Measurements from ENCODE around the gene GTF2F2.

Gene GTF2F2

DNA sequence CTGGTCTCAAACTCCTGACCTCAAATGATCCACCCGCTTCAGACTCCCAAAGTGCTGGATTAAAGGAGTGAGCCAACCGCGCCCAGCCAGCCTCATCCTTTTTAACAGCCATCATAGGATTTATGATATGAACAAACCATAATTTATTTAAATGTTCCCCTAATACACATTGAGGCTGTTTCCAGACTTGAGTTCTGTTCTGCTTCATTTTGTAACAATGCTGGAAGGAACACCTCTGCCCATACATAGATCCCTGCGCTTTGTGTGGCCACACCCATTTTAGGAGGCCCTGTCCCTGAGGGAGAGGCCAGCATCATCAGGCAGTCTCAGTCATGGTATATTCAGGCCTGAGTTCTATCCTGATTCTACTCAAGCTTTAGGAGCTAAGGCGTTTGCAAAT lies 184.8 kb downstream of the GTF2F2 start:
- no peak for DNase-seq

DNA sequence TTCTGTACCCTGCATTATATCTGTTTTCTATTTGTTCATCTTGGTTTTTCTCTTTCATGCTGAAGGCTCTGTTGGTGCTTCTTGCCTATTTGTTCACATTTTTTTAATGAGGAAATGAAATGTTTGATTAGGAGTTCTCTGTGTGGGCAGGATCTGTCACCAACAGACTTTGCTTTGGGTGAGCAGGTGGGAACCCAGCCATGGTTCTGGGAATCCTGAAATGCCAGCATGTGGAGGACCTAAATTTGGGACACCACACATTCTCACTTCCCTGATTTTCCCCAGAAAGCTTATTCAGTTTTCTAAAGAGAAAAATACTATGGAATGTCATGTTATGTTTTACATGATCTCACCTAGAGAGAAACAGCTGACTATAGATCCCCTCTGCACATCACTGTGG lies 186.7 kb downstream of the GTF2F2 start:
- DNase-seq, result no peak

GRCh38 chr13:45310341-45311131 lies 190.2 kb downstream of the GTF2F2 start:
- DNase-seq, result no peak

- DNase-seq, result no peak
These were observed 194.5 kb downstream of the GTF2F2 start for GRCh38 chr13:45314822-45315221.

- no peak for DNase-seq
These were observed 195.3 kb downstream of the GTF2F2 start for GRCh38 chr13:45315520-45316167.

DNA sequence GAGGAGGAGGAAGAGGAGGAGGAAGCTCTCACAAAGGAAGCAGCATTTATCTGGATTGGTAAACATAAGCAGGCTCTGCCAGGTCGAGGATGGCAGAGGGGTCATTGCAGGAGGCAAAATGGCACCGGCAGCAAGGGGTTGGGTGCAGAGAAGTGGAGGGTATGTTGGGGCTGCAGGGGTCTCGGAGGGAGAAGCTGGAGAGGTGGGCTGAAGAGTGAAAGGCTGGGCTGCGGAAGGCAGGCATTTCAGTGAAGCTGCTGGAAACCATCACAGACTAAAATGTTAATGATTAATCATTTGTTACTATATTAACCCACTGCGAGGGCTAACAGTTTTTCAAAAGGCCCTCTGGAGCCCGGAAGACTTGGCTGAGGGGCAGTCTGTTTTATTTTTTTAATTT lies 196.0 kb downstream of the GTF2F2 start:
- DNase-seq, result no peak

GRCh38 chr13:45316996-45317395 lies 196.7 kb downstream of the GTF2F2 start:
- DNase-seq, result no peak

- DNase-seq, result no peak
These were observed 200.7 kb downstream of the GTF2F2 start for GRCh38 chr13:45320876-45321629.

- no peak for DNase-seq
These were observed 205.5 kb downstream of the GTF2F2 start for GRCh38 chr13:45325806-45326205.

- DNase-seq, result no peak
These were observed 207.1 kb downstream of the GTF2F2 start for GRCh38 chr13:45327253-45327955.

DNA sequence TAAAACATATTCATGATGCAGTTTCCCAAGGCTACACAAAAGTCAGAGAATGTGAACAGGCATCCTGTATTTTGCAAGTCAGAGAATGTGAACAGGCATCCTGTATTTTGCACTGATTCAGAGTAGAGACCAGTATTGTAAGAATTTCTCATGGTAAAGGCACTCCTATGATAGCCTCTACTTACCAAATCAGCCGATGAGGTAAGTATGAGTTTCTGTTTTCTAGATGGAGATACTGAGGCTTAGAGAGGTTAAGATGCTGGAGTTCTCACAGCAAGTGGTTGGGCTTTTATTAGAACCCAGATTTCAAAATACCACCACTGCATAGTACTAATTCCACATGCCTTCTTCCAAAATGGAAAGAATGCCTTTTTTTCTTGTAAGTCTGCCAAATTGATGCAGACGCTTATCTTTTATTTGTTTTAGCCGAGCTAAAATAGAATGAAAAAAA lies 208.4 kb downstream of the GTF2F2 start:
- DNase-seq, result no peak

DNA sequence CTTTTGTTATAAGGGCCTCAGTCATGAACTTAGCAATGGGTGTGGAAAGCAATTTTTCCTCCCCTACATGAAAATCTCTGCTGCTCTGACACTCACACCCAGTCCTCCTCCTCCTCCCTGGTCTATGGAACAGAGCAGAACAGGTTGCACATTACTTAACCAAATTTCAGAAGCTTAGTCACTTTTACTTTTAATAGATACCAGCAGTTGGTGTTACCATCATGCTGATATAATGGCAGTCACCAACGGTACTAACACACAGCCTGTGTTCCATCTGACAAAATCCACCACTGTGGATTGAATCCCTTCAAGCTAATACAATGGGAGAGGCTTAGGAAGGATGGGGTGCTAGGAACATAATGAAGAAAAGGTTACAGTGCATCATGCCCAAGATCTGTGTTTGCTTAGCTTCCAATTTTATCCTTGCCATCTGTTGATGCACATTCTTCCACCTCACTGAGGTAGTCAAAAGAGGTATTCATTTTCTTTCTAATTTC lies 210.9 kb downstream of the GTF2F2 start:
- DNase-seq, result no peak

GRCh38 chr13:45331692-45332035 lies 211.4 kb downstream of the GTF2F2 start:
- DNase-seq, result no peak

DNA sequence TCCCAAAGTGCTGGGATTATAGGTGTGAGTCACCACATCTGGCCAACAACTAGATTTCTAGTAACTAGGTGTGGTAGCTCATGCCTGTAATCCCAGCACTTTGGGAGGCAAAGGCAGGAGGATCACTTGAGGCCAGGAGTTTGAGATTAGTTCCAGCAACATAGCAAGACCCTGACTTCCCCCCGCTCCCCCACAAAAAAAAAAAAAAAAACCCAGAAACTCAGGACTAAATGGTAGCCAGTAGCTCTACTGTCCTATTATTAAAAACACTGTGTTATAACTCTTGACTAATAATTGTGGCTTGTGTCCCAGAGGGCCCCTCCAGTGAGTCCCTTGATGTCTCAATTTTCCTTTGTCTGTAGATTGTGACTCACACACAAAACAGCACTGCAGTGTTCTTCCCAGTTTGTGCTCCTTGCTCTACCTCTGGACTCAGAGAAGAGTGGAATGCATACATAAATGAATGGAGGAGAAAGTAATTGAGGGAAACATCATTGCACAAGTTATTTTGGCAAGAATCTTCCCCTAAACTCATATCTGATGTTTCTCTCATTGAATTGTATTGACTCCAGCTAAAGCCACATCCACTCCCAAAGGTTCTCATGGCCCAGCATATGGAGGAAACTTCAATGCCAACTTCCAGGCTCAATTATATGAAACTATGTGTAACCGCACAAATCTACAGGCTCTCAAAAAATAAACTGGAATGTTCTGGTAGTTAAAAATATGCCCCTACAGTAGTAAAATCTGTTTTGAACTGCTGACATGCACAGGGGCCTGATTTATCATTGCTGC lies 211.9 kb downstream of the GTF2F2 start:
- DNase-seq, result no peak

DNA sequence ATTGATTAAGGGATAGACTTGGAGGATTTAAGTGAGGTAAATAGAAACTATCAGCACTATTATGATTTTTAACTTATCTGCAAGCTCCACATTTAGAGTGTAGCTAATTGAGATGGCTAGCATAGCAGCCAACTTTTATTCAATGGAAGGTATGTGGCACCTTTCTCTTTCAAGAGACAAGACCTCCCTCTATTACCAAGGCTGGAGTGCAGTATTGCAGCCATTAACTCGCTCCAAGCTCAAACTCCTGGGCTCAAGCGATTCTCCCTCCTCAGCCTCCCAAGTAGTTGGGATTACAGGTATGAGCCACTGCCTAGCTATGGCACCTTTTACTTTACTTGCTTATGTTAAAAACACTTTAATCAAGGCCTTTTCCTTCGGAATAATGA lies 212.5 kb downstream of the GTF2F2 start:
- no peak for DNase-seq

DNA sequence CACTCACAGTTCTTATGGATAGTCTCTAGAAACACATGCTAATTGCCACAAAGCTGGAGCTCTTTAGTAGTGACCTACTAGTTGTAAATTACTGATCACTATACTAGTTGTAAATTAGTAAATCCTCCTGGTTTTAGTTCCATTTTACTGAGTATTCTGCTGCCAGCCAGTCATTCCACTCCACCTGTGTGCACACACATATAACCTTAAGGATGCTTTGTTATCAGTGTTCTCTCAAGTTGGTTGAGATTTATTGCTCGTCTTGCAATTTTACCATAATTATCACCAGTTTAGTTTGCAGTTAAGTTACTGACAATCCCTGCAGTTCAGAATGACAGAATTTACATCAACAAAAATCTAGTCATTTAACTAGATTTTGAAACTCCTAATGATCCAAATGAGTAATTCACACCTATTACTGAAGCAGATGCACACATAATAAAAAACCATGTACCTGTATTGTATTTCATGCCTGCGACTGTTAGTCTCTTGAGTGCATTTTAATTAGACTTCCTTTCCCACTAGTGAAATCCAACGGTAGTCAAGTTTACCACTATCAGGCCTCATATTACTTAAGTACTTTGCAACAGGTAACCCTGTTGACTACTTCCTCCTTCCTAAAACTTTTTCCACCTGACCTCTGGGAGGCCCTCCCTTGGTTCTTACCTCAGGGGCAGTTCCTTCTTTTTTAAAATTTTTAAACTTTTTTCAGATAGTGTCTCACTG lies 213.1 kb downstream of the GTF2F2 start:
- no peak for DNase-seq
